NCI-H2171 (cell line): ENCODE measurements around the gene EPHA10.

ENCODE experiments used
- DNase-seq: peaks from one replicate; lab custom pipeline; 2025; lab: John Stamatoyannopoulos, UW

EPHA10 gene

DNA sequence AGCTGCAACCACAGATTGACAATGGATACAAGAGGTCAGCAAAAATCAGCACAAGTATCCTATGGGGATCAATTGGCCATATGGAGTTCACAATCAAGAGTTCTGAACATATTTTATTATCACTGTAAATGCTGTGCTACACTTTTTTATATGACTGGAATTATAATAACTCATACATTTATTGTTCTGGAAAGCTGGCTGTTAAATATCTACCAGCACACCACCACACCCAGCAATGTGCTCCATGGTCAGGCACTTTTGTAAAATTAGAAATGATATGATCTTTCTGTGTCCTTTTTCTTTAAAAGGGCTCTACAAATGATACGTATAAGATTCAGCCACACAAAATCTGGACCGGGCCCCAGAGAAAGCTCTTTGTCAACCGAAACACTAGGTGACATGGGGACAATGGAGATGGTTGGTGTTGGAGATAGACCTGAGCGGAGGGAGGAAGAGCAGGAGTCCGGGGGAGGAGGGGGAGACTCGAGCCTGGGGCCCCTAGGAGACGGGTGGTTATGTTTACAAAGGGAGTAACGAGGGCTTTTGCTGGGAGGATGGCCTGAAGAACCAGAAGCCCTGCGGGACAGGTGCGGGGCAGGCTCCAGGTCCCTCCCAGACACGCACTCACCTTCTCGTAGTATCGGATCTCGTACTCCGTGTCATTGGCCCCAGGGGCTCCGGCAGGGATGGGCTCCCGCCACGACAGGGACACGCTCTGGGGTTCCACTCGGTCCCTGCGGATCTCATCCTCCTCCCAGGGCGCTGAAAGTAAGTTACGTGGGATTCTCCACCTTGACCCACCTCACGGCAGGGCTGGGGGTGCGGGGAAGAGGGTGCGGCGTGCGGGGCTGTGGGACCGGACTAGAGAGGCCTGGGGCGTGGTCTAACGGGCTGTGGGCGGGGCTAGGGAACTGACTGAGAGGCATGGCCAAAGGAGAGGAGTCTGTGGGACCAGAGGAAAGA is 30.0 kb downstream of the EPHA10 start:
- no peak for DNase-seq

GRCh38 chr1:37732111-37732780 is 32.7 kb downstream of the EPHA10 start:
- DNase-seq = no peak

- DNase-seq = no peak
Observed at GRCh38 chr1:37731312-37732019, 33.5 kb downstream of the EPHA10 start.

DNA sequence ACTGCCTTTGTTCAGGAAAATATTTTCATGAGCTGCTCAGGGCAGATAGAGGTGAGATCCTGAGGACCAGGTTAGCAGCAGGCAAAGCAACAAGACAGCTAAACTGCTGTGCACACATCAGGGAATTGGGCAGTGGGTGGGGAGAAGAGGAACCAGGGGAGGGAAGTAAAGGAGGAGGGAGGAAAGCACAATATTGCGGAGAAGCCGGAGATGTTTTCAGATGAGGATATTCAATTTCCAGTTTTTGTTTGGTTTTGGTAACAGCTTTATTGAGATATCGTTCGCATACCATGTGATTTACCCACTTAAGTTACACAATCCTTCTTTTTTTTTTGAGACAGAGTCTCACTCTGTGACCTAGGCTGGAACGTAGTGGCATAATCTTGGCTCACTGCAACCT is 34.5 kb downstream of the EPHA10 start:
- DNase-seq = no peak

- no peak for DNase-seq
Observed at GRCh38 chr1:37728416-37728815, 36.5 kb downstream of the EPHA10 start.

GRCh38 chr1:37726751-37727585 is 38.0 kb downstream of the EPHA10 start:
- DNase-seq = no peak

DNA sequence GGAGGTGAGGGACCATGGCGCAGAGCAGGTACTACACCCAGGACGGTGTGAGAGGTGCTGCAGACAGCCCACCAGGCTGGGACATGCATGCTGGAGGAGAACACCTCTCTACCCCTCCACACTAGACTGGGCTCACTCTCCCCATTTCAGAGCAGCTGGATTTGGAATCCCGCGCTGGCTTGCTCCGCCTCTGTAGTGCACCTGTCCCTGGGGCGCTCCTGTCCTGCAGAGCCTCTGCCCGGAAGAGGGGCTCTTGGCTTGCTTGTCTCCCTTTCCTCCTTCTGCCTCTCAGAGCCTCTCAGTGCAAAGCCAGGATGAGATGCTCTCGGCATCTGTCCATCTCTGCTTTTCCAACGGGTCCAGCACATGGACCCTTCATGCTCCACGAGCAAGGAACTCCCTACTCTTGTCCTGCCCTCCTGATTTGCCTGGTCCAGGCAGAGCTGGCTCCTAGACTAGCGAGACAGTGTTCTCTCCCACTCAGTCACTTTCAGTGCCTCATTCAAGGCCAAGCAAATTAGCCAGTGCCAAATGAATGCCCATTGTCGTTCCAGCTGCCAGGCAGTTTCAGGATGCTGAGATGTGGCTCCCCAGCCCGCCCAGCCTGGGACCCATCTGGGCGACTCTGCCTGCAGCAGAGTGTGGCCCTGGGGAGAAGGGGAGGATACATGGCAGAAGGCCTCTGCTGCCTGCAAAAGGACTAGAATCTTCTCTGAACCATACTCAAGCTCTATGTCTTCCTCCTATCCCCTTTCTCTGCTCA is 38.9 kb downstream of the EPHA10 start:
- DNase-seq = no peak

DNA sequence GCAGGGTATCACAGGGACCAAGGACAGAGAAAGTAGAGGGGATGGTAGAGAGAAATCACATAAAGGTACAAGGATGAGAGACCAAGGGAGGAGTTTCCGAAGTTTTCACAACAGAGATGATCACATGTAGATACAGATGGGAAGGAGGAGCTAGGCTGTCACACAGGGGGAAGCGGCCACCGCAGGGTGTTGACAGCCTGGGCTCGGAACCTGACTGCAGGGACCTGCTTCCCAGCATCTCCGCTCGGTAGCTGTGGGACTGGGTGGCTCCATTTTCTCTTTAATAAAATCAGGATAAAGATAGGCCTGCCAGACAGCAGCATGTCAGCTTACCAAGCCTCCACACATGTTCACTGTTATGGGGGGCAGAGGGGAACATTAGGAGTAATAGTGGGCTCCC is 40.3 kb downstream of the EPHA10 start:
- no peak for DNase-seq

- DNase-seq = no peak
Observed at GRCh38 chr1:37723390-37724078, 41.4 kb downstream of the EPHA10 start.

- no peak for DNase-seq
Observed at GRCh38 chr1:37723072-37723389, 41.9 kb downstream of the EPHA10 start.

DNA sequence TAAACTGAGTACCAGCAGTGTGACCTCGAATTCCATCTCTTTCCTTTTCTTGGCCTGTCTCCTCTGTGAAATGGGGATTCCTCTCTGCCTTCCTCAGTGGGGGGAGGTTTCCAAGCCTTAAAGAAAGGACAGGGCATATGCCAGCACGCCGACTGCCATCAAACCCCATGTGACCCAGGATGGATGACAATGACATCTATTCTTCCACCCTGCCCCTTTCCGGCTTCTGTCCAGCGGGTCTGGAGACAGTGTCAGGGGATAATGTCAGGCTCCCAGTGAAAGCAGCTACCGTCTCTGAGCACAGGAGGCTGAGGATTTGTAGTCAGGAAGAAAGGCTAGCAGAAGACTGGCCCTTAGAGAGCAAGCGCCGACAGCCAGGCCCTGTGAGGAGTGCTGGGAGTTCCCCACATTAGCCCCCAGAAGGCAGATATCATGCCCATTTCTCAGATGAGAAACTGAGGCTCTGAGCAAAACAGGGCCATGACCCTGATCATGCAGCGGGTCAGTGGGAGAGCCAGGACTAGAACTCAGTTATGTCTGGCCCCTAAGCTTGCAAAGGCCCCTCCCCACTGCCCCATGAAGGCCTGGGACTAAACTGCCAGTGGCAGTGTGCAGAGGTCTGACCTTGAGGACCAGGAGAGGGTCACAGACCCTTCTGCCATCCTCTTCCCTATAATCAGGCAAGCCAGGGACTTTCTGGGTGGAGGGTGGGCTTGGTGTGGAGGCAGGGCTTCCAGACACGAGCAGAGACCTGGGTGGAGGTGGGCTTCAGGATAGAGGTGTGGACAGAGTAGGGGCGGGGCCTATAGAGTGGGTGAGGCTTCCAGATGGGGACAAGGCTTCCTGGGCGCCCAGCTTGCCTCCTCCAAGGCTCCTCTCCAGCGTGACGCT is 42.5 kb downstream of the EPHA10 start:
- DNase-seq = no peak

- DNase-seq = no peak
Observed at GRCh38 chr1:37721565-37721964, 43.4 kb downstream of the EPHA10 start.

DNA sequence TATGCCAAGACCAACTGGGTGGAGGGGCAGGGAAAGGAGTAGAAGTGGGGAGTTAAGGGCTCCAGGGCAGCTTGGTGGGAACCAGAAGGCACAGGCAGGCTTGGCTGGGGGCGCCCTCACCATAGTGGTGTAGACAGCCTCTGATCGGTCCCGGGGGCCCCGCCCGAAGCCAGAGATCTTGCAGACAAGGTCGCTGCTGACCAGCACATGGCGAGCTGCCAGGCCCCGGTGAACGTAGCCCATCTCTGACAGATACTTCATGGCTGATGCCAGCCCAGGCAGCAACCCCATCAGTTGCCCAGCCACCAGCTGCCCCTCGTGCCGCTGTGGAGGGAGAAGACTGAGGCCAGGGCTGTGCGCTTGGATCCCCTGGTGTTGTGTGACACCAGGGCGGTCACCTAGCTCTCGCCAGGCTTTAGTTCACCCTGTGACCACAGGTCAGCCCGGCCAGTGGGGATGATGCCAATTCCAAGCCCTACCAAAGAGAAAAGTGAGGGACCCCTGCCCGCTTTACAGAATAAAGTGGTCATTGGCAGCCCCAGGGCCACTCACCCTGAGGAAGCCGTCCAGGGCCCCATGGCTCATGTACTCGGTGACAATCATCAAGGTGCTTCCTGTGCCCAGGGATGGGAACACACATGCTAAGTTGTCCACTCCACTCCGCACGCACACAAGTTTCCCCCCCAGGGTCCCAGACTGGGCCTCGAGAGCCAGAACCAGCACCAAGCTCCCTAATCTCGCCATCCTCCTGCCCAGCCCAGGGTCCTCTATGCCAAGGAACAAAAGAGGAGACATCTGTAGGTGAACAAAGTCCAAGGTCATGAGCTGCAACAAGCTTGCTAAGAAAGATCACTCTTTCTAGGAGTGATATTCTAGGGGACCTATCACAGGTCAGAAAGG is 44.4 kb downstream of the EPHA10 start:
- no peak for DNase-seq

GRCh38 chr1:37719572-37720195 is 45.2 kb downstream of the EPHA10 start:
- no peak for DNase-seq

DNA sequence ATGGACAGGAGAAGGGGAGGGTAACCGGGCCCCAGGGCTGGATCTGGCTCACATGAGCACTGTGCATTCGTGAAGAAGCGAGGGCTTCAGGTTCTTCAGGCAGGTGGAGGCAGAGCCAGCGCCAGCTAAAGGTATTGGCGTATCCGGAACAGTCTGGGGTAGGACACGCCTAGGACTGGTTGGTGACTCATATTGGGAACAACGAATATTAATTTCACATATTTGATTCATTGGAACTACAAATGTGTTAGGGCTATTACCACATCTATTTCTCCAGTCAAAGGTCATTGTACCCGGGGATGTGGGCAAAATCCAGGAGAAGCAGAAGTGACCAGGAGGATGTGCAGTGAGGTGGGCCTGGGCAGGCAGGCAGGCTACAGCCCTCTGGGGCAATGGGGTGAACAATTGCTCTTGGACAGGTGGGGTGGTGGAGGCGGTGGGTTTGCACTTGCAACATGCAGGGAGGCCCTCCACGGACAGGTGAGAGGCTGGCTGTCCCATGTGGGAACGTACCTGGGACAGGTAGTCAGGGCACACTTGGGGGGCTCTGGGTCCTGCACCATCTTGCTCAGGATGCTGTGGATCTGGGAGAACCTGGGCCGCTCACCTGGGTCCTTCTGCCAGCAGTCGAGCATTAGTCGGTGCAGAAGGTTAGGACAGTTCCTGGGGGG is 45.9 kb downstream of the EPHA10 start:
- no peak for DNase-seq

DNA sequence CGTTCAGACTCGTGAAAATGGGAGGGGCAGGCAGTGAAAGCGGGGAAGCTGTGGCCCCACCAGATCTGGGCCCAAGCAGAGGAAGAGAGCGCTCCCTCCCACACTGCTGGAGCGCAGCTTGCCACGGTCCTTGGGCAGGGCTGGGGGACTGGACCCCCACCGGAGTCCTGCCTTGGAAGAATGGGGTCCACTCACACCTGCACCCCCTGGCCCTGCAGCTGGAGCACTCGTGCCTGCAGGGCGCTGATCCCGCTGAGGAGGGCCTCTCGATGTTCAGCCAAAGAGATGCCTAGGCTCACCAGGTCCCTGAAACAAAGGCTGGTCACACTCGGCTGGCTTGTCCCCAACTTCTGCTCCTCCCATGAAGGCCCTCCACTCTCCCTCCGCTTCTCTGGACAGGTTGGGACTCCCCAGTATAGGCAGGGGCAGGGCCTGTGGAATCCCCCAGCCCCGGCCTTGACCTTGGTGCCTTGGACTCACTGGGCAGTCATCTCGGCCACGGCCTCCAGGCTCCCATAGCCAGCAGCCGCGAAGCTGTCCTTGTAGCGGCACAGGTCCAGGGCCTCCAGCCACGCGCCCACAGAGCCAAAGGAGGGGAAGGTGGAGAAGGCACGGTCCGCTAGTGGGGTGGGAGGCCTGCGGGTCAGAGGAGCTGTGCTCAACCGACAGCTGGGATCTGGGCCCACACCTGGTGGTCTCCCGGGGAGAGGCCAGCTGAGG is 46.6 kb downstream of the EPHA10 start:
- DNase-seq = no peak

DNA sequence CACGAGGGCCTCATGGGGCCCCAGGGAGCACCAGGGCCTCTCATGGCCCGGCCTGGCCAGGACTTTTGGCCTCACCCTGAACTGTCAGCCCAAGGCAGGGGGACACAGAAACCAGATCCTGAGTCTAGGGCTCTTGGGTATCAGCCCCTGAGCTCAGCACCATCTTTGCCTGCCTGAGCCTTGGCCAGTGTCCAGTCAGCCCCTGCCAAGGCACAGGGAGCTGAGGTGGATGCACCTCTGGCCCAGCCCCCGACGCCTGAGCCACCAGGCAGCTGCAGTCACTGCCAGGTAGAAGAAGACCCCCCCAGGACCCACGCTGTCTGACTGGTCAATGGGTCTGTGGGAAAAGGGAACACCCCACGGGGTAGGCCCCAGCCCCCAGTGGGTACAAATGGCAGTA is 47.3 kb downstream of the EPHA10 start:
- no peak for DNase-seq
